ENCODE results near the gene NUDT1. TPM values are rescaled to one million over a fixed set of nuclear protein-coding genes. Genes with fewer than 3 reads are reported as not detected.

The NUDT1 gene
- total and polyA plus RNA-seq, 9 donors, result 17.3 to 29.8 (median 23.4) TPM

- H3K27ac ChIP-seq (ENCODE audit: low read length), result no peak overlapping the region
- WGBS (ENCODE audit: insufficient coverage), result 85% methylated on average over 14 of the region's 15 CpGs
- H3K36me3 ChIP-seq (ENCODE audit: control insufficient read depth, insufficient read depth, low read length), result peaks cover 27% of the 10 kb centered on the region
- DNase-seq, result no peak
- H3K9me3 ChIP-seq (replicated peaks; ENCODE audit: control insufficient read depth, low read depth, low read length), result peaks cover 2% of the 10 kb centered on the region
- H3K27me3 ChIP-seq (ENCODE audit: control insufficient read depth, insufficient read depth, low read length), result no peaks in the 10 kb centered on the region
- no peak overlapping the region for H3K4me3 ChIP-seq (ENCODE audit: low read length)
- peaks cover 68% of the 10 kb centered on the region for H3K4me1 ChIP-seq (ENCODE audit: control insufficient read depth, insufficient read depth, low read length)
These were observed 43.8 kb upstream of the NUDT1 start for GRCh38 chr7:2198206-2198605.

DNA sequence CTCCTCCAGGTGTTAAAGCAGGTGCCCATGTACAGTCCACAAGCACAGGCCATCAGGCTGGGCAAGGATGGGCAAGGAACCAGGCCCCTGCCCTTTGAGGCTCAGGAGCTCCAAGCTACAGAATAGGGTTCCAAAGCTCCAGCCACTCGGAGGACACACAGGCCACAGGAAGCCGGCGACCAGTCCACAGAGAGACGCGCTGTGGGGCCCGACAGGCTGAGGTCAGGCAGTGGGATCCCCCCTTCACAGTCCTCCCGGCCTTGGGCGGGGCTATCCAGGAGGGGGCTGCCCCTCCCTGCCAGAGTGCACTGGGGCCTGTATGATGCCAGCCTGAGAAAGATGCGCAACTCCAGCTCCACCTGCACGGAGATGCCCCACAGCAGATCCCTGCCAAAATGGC is 43.3 kb upstream of the NUDT1 start:
- no peak overlapping the region for H3K27ac ChIP-seq (ENCODE audit: low read length)
- WGBS (ENCODE audit: insufficient coverage), result 85% methylated on average over 5 of the region's 10 CpGs
- H3K4me3 ChIP-seq (ENCODE audit: low read length), result no peak overlapping the region
- no peak for DNase-seq
- H3K36me3 ChIP-seq (ENCODE audit: control insufficient read depth, insufficient read depth, low read length), result peaks cover 27% of the 10 kb centered on the region
- H3K27me3 ChIP-seq (ENCODE audit: control insufficient read depth, insufficient read depth, low read length), result no peaks in the 10 kb centered on the region
- H3K9me3 ChIP-seq (replicated peaks; ENCODE audit: control insufficient read depth, low read depth, low read length), result peaks cover 2% of the 10 kb centered on the region
- H3K4me1 ChIP-seq (ENCODE audit: control insufficient read depth, insufficient read depth, low read length), result peaks cover 64% of the 10 kb centered on the region

- no peak overlapping the region for H3K4me3 ChIP-seq (ENCODE audit: low read length)
- no peaks in the 10 kb centered on the region for H3K27me3 ChIP-seq (ENCODE audit: control insufficient read depth, insufficient read depth, low read length)
- DNase-seq, result no peak
- H3K9me3 ChIP-seq (replicated peaks; ENCODE audit: control insufficient read depth, low read depth, low read length), result peaks cover 2% of the 10 kb centered on the region
- WGBS (ENCODE audit: insufficient coverage), result 87% methylated on average over 8 of the region's 16 CpGs
- peaks cover 61% of the 10 kb centered on the region for H3K4me1 ChIP-seq (ENCODE audit: control insufficient read depth, insufficient read depth, low read length)
- H3K27ac ChIP-seq (ENCODE audit: low read length), result no peak overlapping the region
- H3K36me3 ChIP-seq (ENCODE audit: control insufficient read depth, insufficient read depth, low read length), result peaks cover 29% of the 10 kb centered on the region
These were observed 42.5 kb upstream of the NUDT1 start for GRCh38 chr7:2199528-2199927.

DNA sequence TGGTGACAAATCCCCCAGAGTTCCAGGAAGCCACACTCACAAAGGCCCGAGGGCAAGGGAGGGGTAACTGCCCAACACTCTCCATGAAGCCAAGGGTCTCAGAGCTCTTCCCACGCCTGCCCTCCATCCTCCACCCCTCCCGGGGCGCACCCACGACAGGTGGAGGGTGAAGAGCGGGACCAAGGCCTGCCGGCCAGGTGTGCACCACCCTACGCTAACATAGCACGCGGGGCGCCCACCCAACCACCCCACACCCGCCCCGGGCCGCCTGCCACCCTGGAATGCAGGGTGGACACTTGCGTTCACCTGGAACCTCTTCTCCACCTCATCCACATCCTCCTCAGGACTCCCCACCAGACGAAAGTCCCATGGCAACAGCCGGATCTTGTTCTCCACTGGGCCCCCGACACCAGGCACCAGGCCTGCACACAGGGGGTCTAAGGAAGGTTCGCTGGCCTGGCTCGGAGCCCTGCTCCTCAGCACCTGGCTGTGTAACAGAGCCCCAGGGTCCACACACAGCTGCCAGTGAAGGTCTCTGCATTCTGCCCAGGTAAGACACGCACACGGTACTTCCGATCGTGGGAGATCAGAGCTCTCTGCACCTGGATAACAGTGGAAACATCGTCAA is 42.0 kb upstream of the NUDT1 start:
- 92% methylated on average over 24 of the region's 25 CpGs for WGBS (ENCODE audit: insufficient coverage)
- H3K36me3 ChIP-seq (ENCODE audit: control insufficient read depth, insufficient read depth, low read length), result peaks cover 32% of the 10 kb centered on the region
- no peak for DNase-seq

GRCh38 chr7:2200584-2200980 is 41.4 kb upstream of the NUDT1 start:
- H3K27me3 ChIP-seq (ENCODE audit: control insufficient read depth, insufficient read depth, low read length), result no peaks in the 10 kb centered on the region
- no peak overlapping the region for H3K4me3 ChIP-seq (ENCODE audit: low read length)
- H3K4me1 ChIP-seq (ENCODE audit: control insufficient read depth, insufficient read depth, low read length), result peaks cover 58% of the 10 kb centered on the region
- WGBS (ENCODE audit: insufficient coverage), result 92% methylated on average over 12 of the region's 18 CpGs
- peaks cover 32% of the 10 kb centered on the region for H3K36me3 ChIP-seq (ENCODE audit: control insufficient read depth, insufficient read depth, low read length)
- no peak for DNase-seq
- peaks cover 1% of the 10 kb centered on the region for H3K9me3 ChIP-seq (replicated peaks; ENCODE audit: control insufficient read depth, low read depth, low read length)
- H3K27ac ChIP-seq (ENCODE audit: low read length), result no peak overlapping the region

More for the DNA sequence above, 42.0 kb upstream of the NUDT1 start:
- Histone ChIP-seq H3K4me3 (ENCODE audit: low read length) (no peak overlapping the region), H3K27ac (ENCODE audit: low read length) (no peak overlapping the region), H3K4me1 (ENCODE audit: control insufficient read depth, insufficient read depth, low read length) (peaks cover 61% of the 10 kb centered on the region), H3K9me3 (replicated peaks; ENCODE audit: control insufficient read depth, low read depth, low read length) (peaks cover 2% of the 10 kb centered on the region), H3K27me3 (ENCODE audit: control insufficient read depth, insufficient read depth, low read length) (no peaks in the 10 kb centered on the region)

DNA sequence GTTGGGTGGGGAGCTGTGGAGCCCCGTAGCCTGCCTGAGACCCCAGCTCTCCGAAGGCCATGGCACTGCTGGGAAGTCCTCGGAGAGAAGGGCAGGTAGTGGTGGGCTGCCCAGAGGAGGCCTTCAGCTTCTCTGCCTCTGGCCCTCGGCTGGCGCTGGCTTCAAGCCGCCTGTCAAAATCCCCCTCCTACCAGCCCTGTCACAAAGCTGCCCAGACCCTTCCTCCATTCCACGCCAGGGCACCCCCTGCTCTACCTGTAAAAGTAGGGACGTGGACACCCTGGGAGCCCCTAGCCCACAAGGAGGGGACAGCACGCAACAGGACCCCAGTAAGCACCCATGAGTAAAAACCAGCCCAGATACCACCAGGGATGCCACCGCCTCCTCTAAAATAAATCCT is 40.9 kb upstream of the NUDT1 start:
- H3K9me3 ChIP-seq (replicated peaks; ENCODE audit: control insufficient read depth, low read depth, low read length), result no peaks in the 10 kb centered on the region
- H3K4me1 ChIP-seq (ENCODE audit: control insufficient read depth, insufficient read depth, low read length), result peaks cover 52% of the 10 kb centered on the region
- no peak overlapping the region for H3K4me3 ChIP-seq (ENCODE audit: low read length)
- WGBS (ENCODE audit: insufficient coverage), result 90% methylated on average over 5 of the region's 10 CpGs
- H3K27ac ChIP-seq (ENCODE audit: low read length), result no peak overlapping the region
- peaks cover 32% of the 10 kb centered on the region for H3K36me3 ChIP-seq (ENCODE audit: control insufficient read depth, insufficient read depth, low read length)
- no peak for DNase-seq
- H3K27me3 ChIP-seq (ENCODE audit: control insufficient read depth, insufficient read depth, low read length), result no peaks in the 10 kb centered on the region

DNA sequence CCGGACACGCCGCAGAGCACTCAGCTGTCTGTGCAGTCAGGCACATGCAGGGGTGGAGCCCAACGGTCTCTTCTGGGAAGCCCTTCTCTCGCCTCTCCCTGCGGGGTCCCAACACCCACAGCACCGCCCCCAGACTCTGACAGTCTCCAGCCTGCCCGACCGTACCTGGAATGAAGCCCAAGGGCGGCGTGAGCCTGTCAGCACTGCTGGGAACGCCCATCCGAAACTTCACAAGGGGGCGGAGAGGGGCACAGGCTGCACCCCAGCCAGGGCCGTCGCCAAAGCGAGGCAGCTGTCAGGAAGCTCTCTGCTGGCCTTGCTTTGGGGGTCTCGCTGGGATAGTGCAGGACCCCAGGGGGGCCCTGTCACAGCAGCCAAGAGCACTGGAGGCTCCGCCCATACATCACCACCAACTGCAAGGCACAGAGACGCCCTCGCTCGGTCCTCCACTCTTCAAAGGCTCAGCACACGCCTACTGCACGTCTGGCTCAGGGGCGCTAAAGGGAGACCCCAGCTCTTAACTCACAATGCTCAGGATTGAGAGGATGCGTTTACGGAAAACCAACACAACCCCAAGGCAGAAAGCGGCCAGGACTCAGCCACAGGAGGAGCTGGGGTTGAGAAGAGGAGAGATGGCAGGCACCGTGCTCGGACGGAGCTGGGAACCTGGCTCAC is 40.2 kb upstream of the NUDT1 start:
- no peak overlapping the region for H3K4me3 ChIP-seq (ENCODE audit: low read length)
- no peaks in the 10 kb centered on the region for H3K9me3 ChIP-seq (replicated peaks; ENCODE audit: control insufficient read depth, low read depth, low read length)
- peak; percentile 40 for DNase-seq
- WGBS (ENCODE audit: insufficient coverage), result 45% methylated on average over 22 of the region's 31 CpGs
- no peak overlapping the region for H3K27ac ChIP-seq (ENCODE audit: low read length)
- no peaks in the 10 kb centered on the region for H3K27me3 ChIP-seq (ENCODE audit: control insufficient read depth, insufficient read depth, low read length)
- peaks cover 30% of the 10 kb centered on the region for H3K36me3 ChIP-seq (ENCODE audit: control insufficient read depth, insufficient read depth, low read length)
- peaks cover 45% of the 10 kb centered on the region for H3K4me1 ChIP-seq (ENCODE audit: control insufficient read depth, insufficient read depth, low read length)

GRCh38 chr7:2202361-2202761 is 39.7 kb upstream of the NUDT1 start:
- DNase-seq, result no peak
- Histone ChIP-seq H3K27me3 (ENCODE audit: control insufficient read depth, insufficient read depth, low read length) (no peaks in the 10 kb centered on the region), H3K36me3 (ENCODE audit: control insufficient read depth, insufficient read depth, low read length) (peaks cover 28% of the 10 kb centered on the region), H3K4me1 (ENCODE audit: control insufficient read depth, insufficient read depth, low read length) (peaks cover 40% of the 10 kb centered on the region), H3K27ac (ENCODE audit: low read length) (no peak overlapping the region), H3K4me3 (ENCODE audit: low read length) (no peak overlapping the region), H3K9me3 (replicated peaks; ENCODE audit: control insufficient read depth, low read depth, low read length) (no peaks in the 10 kb centered on the region)
- 77% methylated on average over 11 of the region's 14 CpGs for whole genome bisulfite sequencing (ENCODE audit: insufficient coverage)

GRCh38 chr7:2202901-2203765 is 38.9 kb upstream of the NUDT1 start:
- H3K4me3 ChIP-seq (ENCODE audit: low read length), result no peak overlapping the region
- H3K27ac ChIP-seq (ENCODE audit: low read length), result no peak overlapping the region
- H3K36me3 ChIP-seq (ENCODE audit: control insufficient read depth, insufficient read depth, low read length), result peaks cover 36% of the 10 kb centered on the region
- no peaks in the 10 kb centered on the region for H3K27me3 ChIP-seq (ENCODE audit: control insufficient read depth, insufficient read depth, low read length)
- peaks cover 32% of the 10 kb centered on the region for H3K4me1 ChIP-seq (ENCODE audit: control insufficient read depth, insufficient read depth, low read length)
- WGBS (ENCODE audit: insufficient coverage), result 62% methylated on average over 17 of the region's 20 CpGs
- no peaks in the 10 kb centered on the region for H3K9me3 ChIP-seq (replicated peaks; ENCODE audit: control insufficient read depth, low read depth, low read length)
- peak; percentile 41 for DNase-seq

GRCh38 chr7:2203766-2204300 is 38.2 kb upstream of the NUDT1 start:
- no peak overlapping the region for H3K27ac ChIP-seq (ENCODE audit: low read length)
- no peak overlapping the region for H3K4me3 ChIP-seq (ENCODE audit: low read length)
- H3K36me3 ChIP-seq (ENCODE audit: control insufficient read depth, insufficient read depth, low read length), result peaks cover 39% of the 10 kb centered on the region
- peaks cover 29% of the 10 kb centered on the region for H3K4me1 ChIP-seq (ENCODE audit: control insufficient read depth, insufficient read depth, low read length)
- no peaks in the 10 kb centered on the region for H3K27me3 ChIP-seq (ENCODE audit: control insufficient read depth, insufficient read depth, low read length)
- WGBS (ENCODE audit: insufficient coverage), result 40% methylated on average over 11 of the region's 13 CpGs
- no peak for DNase-seq
- no peaks in the 10 kb centered on the region for H3K9me3 ChIP-seq (replicated peaks; ENCODE audit: control insufficient read depth, low read depth, low read length)
